Sigmoid colon (tissue), 4 donors: ENCODE results near the gene KIF5C.

Experiments
- CTCF ChIP-seq, 4 experiments: fragments of 450-650 bp in 3 of 4; fragments of 200-600 bp in 1 of 4; IDR thresholded peaks; one replicate each; pipeline ENCODE4 v1.5.1; 2016 to 2019; ENCODE audit warnings: antibody characterized with exemption in 4 of 4, mild to moderate bottlenecking in 3 of 4, moderate library complexity in 2 of 4
- EP300 ChIP-seq, 4 donors: sonication (generic); formaldehyde crosslinking; IDR thresholded peaks; one replicate each; pipeline ENCODE4 v1.6.1; 2017; ENCODE audit warnings: antibody characterized with exemption in 4 of 4
- POLR2A ChIP-seq, 2 donors: fragments of 450-650 bp; IDR thresholded peaks; one replicate each; pipeline ENCODE4 v1.6.1; 2016; ENCODE audit warnings: antibody characterized with exemption in 2 of 2, mild to moderate bottlenecking in 2 of 2, moderate library complexity in 2 of 2
- POLR2AphosphoS5 ChIP-seq, 4 donors: sonication (generic); formaldehyde crosslinking; IDR thresholded peaks; one replicate each; pipeline ENCODE4 v1.6.1; 2017; ENCODE audit warnings: antibody characterized with exemption in 4 of 4

GRCh38 chr2:148917431-148917830, 42.4 kb downstream of the KIF5C start:
- TF ChIP-seq CTCF (IDR thresholded peaks at IDR 0.05) (no peak), POLR2A (IDR thresholded peaks at IDR 0.05) (no peak), POLR2AphosphoS5 (IDR thresholded peaks at IDR 0.05) (no peak), EP300 (IDR thresholded peaks at IDR 0.05) (no peak)
